Memory B cell (primary cell): ENCODE results near the gene KCNK6.

Experiments
- ATAC-seq: fragments of 150-1000 bp; cut with Tn5 transposase; 2 replicates; pipeline ENCODE4 v1.10.0; 2021; ENCODE audit warnings: low read depth, mild to moderate bottlenecking, moderate library complexity
- DNase-seq, 2 donors: peaks; one replicate each; pipeline ENCODE4 v3.0.0; 2022; ENCODE audit warnings: low spot score in 2 of 2
- H3K27ac Mint-ChIP-seq: one replicate; pipeline ENCODE4 v1.8.0; 2022; ENCODE audit warnings: mild to moderate bottlenecking, moderate library complexity, mixed read lengths
- H3K27me3 Mint-ChIP-seq: one replicate; pipeline ENCODE4 v1.8.0; 2022; ENCODE audit warnings: mixed read lengths
- H3K36me3 Mint-ChIP-seq: one replicate; pipeline ENCODE4 v1.8.0; 2022; ENCODE audit warnings: mild to moderate bottlenecking, mixed read lengths
- H3K4me1 Mint-ChIP-seq: one replicate; pipeline ENCODE4 v1.8.0; 2022; ENCODE audit warnings: mixed read lengths
- H3K4me3 Mint-ChIP-seq: one replicate; pipeline ENCODE4 v1.8.0; 2022; ENCODE audit warnings: mild to moderate bottlenecking, moderate library complexity, mixed read lengths
- H3K9me3 Mint-ChIP-seq: one replicate; pipeline ENCODE4 v1.8.0; 2022; ENCODE audit warnings: mixed read lengths

KCNK6 gene

DNA sequence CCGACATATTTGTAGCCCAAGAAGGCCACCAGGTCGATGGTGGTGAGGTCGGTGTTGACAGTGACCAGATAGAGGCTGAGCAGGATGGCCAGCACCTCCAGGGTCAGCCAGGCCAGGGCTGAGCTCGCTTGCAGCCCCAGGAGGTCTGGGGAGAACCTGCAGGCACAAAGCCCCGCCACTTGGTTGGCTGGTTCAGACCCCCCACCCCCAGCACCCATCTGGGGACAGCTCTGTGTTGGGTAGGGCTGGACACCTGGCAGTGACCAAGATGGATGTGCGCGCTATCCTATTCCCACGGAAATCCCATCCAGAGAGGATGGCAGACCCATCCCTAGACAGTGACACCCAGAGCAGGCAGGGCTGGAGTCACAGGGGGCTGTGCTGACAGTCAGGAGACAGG, 12.0 kb upstream of the KCNK6 start:
- Mint-ChIP-seq H3K4me3 (no peak overlapping the region), H3K27ac (no peak overlapping the region), H3K9me3 (peaks cover 2% of the 10 kb centered on the region), H3K36me3 (peaks cover 29% of the 10 kb centered on the region), H3K27me3 (no peaks in the 10 kb centered on the region), H3K4me1 (peaks cover 10% of the 10 kb centered on the region)
- no peak for ATAC-seq
- no peak for DNase-seq

DNA sequence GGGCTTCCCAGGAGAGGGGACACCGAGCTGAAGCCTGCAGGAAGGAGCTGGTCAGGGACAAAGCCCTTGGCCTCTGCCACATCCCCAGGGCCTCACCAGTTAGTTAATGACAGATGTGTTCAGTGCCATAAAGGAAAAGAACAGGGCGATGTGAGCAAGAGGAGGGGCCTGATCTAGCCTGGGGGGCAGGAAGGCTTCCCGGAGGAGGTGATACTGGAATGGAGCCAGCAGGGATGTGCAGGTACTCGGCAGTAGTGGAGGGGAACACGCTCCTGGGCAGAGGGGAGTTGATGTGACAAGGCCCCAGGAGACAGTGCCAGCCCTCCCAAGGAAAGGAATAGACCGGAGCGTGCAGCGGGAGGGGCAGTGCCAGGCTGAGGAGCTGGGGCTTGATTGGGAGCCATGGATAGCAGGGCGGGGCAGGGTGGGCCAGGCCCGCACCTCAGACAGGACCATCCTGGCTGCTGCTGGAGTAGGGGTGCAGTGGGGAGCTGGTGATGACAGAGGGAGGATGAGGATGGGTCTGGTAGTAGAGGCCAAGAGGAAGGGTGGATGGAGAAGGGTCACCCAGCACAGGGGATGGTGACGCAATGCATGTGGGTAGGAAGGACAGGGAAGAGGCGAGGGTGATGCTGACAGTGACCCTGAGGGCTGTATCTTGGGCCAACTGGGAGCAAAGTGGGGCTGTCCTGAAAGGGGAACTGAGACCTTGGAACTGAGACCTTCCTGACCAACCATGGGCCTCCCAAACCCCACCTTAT, 11.5 kb upstream of the KCNK6 start:
- no peak for ATAC-seq
- no peak overlapping the region for H3K4me3 Mint-ChIP-seq
- DNase-seq: no peak
- H3K27me3 Mint-ChIP-seq: no peaks in the 10 kb centered on the region
- no peak overlapping the region for H3K27ac Mint-ChIP-seq
- peaks cover 2% of the 10 kb centered on the region for H3K9me3 Mint-ChIP-seq
- peaks cover 13% of the 10 kb centered on the region for H3K4me1 Mint-ChIP-seq
- H3K36me3 Mint-ChIP-seq: peaks cover 29% of the 10 kb centered on the region

DNA sequence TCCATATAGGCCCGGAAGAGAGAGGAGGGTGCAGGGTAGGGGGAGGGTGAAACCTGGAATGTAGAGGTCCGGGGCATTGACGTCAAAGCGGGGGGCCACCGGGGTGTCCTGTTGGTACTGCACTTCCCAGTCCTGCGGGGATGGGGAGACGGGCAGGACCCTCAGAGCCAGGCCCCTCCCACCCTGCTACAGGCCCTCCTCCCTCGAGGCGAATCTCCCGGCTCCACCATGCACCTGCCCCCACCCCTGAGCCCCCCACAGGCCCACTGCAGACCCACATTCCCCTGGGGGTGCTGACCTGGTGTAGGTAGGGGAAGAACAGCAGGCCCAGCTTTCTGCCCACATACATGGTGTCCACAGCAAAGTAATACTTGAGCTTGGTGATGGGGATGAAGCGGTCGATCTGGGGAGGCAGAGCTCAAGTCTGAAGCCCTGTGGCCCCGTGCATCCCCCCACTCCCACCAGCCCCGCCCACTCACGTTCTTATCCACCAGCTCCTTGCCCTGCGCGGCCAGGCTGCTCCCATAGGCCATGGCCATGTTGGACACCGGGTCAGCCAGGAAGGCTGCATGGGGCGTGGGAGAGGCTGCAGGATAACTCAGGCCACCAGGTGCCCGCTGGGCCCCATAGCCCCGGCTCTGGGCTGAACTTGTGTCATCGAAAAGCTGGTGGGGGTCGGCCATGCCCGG, 10.6 kb upstream of the KCNK6 start:
- H3K4me1 Mint-ChIP-seq: peaks cover 20% of the 10 kb centered on the region
- H3K27ac Mint-ChIP-seq: no peak overlapping the region
- no peak overlapping the region for H3K4me3 Mint-ChIP-seq
- ATAC-seq (no peak), DNase-seq (no peak)
- no peaks in the 10 kb centered on the region for H3K27me3 Mint-ChIP-seq
- H3K9me3 Mint-ChIP-seq: peaks cover 4% of the 10 kb centered on the region
- peaks cover 29% of the 10 kb centered on the region for H3K36me3 Mint-ChIP-seq

DNA sequence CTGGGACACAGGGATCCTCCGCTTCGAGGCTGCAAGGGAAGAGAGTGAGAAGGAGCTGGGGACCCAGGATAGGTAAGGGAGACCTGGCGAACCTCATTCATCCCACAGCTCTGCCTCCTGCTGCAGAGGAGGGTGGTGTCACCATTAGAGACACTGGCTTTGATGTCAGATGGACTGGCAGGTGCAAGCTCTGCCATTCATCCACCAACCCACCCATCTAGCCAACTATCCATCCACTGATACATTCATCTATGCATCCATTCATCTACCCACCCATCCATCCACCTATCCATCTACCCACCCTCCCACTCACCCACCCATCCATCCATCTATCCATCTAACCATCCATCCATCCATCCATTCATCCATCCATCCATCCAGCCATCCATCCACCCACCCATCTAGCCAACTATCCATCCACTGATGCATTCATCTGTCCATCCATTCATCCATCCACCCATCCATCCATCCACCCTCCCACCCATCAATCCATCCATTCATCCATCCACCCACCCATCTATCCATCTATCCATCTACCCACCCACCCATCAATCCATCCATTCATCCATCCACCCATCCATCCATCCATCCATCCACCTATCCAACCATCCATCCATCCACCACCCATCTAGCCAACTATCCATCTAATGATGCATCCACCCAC, 9.9 kb upstream of the KCNK6 start:
- H3K27ac Mint-ChIP-seq: no peak overlapping the region

DNA sequence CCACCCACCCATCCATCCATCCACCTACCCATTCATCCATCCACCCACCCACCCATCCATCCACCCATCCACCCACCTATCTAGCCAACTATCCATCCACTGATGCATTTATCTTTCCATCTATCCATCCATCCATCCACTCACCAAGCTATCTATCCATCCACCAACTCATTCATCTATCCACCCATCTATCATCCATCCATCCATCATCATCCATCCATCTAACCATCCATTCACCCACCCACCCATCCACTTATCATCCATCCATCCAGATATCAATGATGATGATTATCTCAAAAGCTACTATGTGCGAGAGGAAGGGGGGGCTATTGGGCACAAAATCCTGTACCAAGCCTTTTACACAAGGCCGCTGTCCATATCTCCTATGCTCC, 9.4 kb upstream of the KCNK6 start:
- Mint-ChIP-seq H3K27ac (no peak overlapping the region), H3K4me1 (peaks cover 22% of the 10 kb centered on the region), H3K4me3 (no peak overlapping the region), H3K9me3 (peaks cover 4% of the 10 kb centered on the region), H3K27me3 (no peaks in the 10 kb centered on the region), H3K36me3 (peaks cover 28% of the 10 kb centered on the region)
- DNase-seq: no peak
- no peak for ATAC-seq

More for the DNA sequence above, 9.9 kb upstream of the KCNK6 start:
- H3K36me3 Mint-ChIP-seq: peaks cover 29% of the 10 kb centered on the region
- DNase-seq (no peak), ATAC-seq (no peak)
- H3K9me3 Mint-ChIP-seq: peaks cover 4% of the 10 kb centered on the region
- peaks cover 20% of the 10 kb centered on the region for H3K4me1 Mint-ChIP-seq
- no peak overlapping the region for H3K4me3 Mint-ChIP-seq
- H3K27me3 Mint-ChIP-seq: no peaks in the 10 kb centered on the region

DNA sequence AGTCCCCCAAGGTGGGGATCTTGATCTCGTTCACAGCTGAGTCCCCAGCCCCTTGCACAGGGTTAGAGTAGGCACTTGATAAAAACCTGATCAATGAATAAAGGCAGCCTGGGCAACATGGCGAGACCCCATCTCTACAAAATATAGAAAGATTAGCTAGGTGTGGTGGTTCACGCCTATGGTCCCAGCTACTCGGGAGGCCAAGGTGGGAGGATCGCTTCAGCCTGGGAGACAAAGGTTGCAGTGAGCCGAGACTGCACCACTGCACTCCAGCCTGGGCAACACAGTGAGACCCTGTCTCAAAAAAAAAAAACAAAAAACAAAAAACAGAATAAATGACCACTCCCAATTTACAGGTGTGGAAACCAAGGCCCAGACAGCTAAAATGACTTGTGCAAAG, 8.7 kb upstream of the KCNK6 start:
- ATAC-seq: no peak
- H3K27ac Mint-ChIP-seq: no peak overlapping the region

DNA sequence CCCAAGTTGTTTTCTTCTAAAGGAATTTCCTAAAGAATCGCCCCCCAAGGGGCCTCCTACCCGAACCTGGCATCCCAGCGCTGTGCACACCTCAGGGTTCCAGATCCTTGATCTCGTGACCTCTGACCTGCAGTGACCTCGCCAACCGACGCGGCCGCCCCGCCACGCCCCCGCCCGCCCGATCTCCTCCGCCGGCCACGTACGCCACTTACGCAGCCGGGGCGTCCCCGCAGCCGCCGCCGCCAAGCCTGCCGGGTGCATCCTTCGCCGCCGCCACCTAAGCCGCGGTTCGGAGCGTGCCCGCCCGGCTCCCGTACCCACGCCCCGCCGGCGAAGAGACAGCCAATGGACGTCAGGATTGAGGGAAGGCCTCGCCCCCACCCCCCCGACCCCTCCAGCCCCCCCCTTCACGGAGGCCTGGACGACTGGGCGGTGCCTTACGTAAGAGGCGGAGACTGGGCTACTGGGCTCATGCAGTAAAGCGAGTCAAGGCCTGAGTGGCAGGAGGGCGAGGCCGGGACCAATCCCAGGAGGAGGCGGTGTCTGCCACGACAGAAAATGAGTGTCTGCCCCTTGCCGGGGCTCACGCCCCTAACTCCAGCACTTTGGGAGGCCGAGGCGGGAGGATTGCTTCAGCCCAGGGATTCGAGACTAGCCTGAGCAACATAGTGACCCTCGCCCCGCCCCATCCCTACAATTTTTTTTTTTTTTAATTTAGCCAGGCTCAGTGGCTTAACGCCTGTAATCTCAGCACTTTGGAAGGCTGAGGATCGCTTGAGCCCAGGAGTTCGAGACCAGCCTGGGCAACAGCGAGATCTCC, 3.8 kb upstream of the KCNK6 start, which contains the start of gene YIF1B:
Gene YIF1B (minus strand): TSS at position 291 of the 820 bp plus-strand sequence. CDS start 30 bp downstream, at position 261.
- H3K4me3 Mint-ChIP-seq: peak within 1 kb of the TSS; percentile 95
- ATAC-seq (peak; percentile 81), DNase-seq (peak; percentile 92 to 93)
- peaks cover 2% of the 10 kb centered on the region for H3K9me3 Mint-ChIP-seq
- no peaks in the 10 kb centered on the region for H3K27me3 Mint-ChIP-seq
- H3K36me3 Mint-ChIP-seq: no peaks in the 10 kb centered on the region
- H3K4me1 Mint-ChIP-seq: peaks cover 34% of the 10 kb centered on the region
- H3K27ac Mint-ChIP-seq: peak within 1 kb of the TSS; percentile 94

More for the DNA sequence above, 8.7 kb upstream of the KCNK6 start:
- peaks cover 4% of the 10 kb centered on the region for H3K9me3 Mint-ChIP-seq
- H3K27me3 Mint-ChIP-seq: no peaks in the 10 kb centered on the region
- H3K36me3 Mint-ChIP-seq: peaks cover 27% of the 10 kb centered on the region
- H3K4me1 Mint-ChIP-seq: peaks cover 24% of the 10 kb centered on the region
- H3K4me3 Mint-ChIP-seq: no peak overlapping the region
- no peak for DNase-seq

DNA sequence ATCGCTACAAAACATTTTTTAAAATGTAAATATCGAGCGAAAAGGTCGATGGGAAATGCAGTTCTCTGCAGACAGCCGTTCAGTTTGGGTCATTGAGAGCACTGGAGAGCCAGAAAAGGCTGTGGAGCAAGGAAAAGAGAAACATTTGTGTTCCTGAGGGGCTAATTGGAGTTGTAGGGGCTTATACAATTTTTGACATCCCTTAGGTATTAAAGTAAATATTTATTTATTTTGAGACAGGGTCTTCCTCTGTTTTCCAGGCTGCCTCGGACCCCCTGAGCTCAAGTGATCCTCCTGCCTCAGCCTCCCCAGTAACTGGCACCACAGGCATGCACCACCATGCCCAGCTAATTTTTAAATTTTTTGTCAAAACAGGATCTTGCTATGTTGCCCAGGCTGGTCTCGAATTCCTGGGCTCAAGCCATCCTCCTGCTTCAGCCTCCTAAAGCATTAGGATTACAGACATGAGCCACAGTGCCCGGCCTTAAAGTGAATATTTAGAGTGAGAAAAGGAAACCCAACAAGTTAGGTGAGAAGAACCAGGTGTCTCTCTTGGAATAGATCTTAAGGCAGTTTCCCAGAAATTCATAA, 3.1 kb upstream of the KCNK6 start:
- peaks cover 39% of the 10 kb centered on the region for H3K4me1 Mint-ChIP-seq
- H3K36me3 Mint-ChIP-seq: no peaks in the 10 kb centered on the region
- H3K27me3 Mint-ChIP-seq: no peaks in the 10 kb centered on the region
- H3K27ac Mint-ChIP-seq: peak overlapping the region; percentile 94
- no peak for DNase-seq
- H3K9me3 Mint-ChIP-seq: peaks cover 2% of the 10 kb centered on the region
- peak; percentile 21 for ATAC-seq
- peak overlapping the region; percentile 95 for H3K4me3 Mint-ChIP-seq

DNA sequence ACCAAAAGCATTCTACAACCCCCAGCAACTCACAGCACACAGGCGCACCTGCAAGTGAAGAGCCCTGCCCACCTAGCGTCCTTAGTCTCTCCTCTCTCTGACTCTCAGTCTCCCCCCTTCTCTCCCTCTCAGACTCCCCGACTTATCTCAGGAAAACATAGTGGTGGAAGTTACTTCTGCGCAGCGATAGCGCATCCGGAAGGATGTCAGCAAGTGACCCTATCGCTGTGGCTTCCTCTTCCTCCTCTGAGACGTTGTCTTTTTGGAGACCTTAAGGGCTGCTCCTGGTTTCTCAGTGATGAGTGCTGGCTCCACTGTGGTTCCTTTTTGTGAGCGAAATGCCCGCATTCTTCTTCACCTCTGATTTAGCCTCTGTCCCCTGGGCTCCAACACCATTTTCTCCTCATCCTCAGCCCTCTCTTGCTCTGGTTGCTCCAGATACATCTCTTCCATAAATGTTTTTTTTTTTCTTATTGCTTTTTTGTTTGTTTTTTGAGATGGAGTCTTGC, 2.5 kb upstream of the KCNK6 start:
- ATAC-seq (no peak), DNase-seq (no peak)
- no peaks in the 10 kb centered on the region for H3K27me3 Mint-ChIP-seq
- no peaks in the 10 kb centered on the region for H3K36me3 Mint-ChIP-seq
- H3K9me3 Mint-ChIP-seq: peaks cover 2% of the 10 kb centered on the region
- H3K4me3 Mint-ChIP-seq: peak overlapping the region; percentile 95
- peak overlapping the region; percentile 94 for H3K27ac Mint-ChIP-seq
- peaks cover 45% of the 10 kb centered on the region for H3K4me1 Mint-ChIP-seq

DNA sequence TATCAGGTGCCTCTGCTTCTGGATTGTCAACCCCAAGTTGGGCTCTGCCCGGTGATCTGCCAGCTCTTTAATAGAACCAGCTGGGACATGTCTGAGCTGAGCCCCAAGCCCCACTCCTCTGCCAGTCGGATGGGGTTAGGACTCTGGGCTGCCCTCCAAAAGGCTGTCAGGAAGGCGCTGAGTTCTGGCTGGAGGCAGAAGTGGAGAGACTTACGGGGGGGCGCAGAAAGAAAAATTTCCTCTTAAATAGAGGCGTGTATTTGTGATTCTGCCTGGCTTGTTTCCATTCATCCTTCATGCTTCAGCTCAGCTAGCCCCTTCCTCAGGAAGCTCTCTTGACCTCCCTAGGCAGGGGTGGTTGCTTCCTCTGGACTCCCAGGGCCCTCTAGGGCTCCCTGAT, 985 bp upstream of the KCNK6 start:
- H3K27me3 Mint-ChIP-seq: no peaks in the 10 kb centered on the region
- peak overlapping the region; percentile 84 for H3K4me3 Mint-ChIP-seq
- ATAC-seq (no peak), DNase-seq (no peak)
- peaks cover 1% of the 10 kb centered on the region for H3K9me3 Mint-ChIP-seq
- no peak overlapping the region for H3K27ac Mint-ChIP-seq
- peaks cover 38% of the 10 kb centered on the region for H3K4me1 Mint-ChIP-seq
- no peaks in the 10 kb centered on the region for H3K36me3 Mint-ChIP-seq

DNA sequence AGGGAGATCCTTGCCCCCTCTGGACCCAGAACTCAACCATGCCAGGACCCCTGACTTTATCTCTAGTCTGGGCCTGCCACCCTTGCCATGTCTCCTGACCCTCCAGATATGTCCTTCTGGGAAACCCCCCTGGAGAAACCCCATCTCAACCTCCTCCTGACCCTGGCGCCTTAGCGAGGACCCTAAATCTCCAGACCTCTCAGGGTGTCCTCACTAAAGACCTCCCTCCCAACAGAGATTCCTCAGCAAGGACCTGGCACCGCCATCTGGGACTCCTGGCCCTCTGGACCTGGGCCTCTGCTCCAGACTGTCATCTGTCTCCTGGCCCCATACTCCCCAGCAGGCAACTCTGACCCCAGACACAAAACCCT, 1.3 kb downstream of the KCNK6 start:
- H3K4me1 Mint-ChIP-seq: peaks cover 31% of the 10 kb centered on the region
- no peak for DNase-seq
- no peaks in the 10 kb centered on the region for H3K27me3 Mint-ChIP-seq
- H3K9me3 Mint-ChIP-seq: no peaks in the 10 kb centered on the region
- peaks cover 5% of the 10 kb centered on the region for H3K36me3 Mint-ChIP-seq
- H3K4me3 Mint-ChIP-seq: peak overlapping the region; percentile 84
- H3K27ac Mint-ChIP-seq: no peak overlapping the region
- ATAC-seq: no peak

DNA sequence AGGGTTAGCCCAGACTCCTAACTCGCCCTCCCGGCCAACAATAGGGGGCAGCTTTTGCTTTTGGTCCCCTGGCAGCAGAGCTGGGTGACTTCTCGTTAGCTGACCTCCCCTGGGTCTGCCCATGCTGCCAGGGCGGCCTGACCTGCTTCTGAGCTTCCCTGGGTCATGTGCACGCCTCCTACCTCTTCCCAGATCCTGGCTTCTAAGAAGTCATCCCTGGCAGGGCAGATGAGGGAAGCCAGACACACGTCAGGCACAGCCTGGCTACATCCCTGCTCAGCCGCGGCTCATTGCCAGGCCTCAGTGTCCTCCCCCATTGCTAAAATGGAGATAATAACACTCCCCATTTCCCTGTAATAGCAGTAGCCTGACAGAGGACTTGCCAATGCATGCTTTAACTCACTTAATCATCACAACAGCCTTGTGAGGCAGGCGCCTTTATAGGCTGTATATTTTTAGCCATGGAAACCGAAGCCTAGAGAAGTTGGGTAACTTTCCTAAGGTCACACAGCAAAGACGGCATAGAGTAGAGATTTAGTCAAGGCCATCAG, 2.1 kb downstream of the KCNK6 start:
- no peak for DNase-seq
- Mint-ChIP-seq H3K4me3 (peak overlapping the region; percentile 36), H3K27ac (peak overlapping the region; percentile 1), H3K27me3 (no peaks in the 10 kb centered on the region), H3K9me3 (no peaks in the 10 kb centered on the region), H3K36me3 (peaks cover 5% of the 10 kb centered on the region), H3K4me1 (peaks cover 28% of the 10 kb centered on the region)
- no peak for ATAC-seq

DNA sequence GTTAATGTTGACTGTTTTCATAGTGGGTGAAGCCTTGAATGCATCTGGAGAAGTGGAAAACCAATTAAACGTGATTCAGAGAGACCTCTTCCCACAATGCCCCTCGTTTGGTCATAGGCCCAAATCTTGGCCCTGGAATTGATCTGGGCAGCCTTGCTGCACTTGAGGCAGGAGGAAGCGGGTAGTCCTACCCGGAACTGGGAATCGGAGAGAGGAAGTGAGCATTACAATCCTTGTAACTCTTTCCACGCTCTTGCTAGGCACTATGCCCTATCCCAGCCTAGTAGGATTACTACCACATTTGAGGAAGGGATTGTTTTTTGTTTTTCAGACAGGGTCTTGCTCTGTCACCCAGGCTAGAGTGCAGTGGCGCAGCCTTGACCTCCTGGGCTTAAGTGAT, 3.6 kb downstream of the KCNK6 start:
- peaks cover 15% of the 10 kb centered on the region for H3K36me3 Mint-ChIP-seq
- peaks cover 19% of the 10 kb centered on the region for H3K4me1 Mint-ChIP-seq
- no peak overlapping the region for H3K27ac Mint-ChIP-seq

More for the DNA sequence above, 3.6 kb downstream of the KCNK6 start:
- Mint-ChIP-seq H3K4me3 (no peak overlapping the region), H3K9me3 (no peaks in the 10 kb centered on the region), H3K27me3 (no peaks in the 10 kb centered on the region)
- ATAC-seq: no peak
- no peak for DNase-seq
